H9 (cell line): Measurements from ENCODE around the gene COL23A1. TPM values are rescaled to one million over a fixed set of nuclear protein-coding genes. Genes with fewer than 3 reads are reported as not detected.

Source experiments
- DNase-seq: peaks from one replicate; pipeline ENCODE4 v3.0.0-alpha.2; 2017
- H2AFZ ChIP-seq: one replicate; pipeline ENCODE4 v1.6.1; 2013; ENCODE audit warnings: mild to moderate bottlenecking, low read length, control low read depth, moderate library complexity
- H2AK5ac ChIP-seq: 2 replicates; pipeline ENCODE4 v1.6.1; 2013; ENCODE audit warnings: low read length, control low read depth, mixed read lengths; ENCODE audit not compliant: insufficient read length
- H2BK120ac ChIP-seq: one replicate; pipeline ENCODE4 v1.6.1; 2013; ENCODE audit warnings: low read depth, mild to moderate bottlenecking, low read length, control low read depth, inconsistent platforms; ENCODE audit not compliant: poor library complexity, severe bottlenecking
- H2BK12ac ChIP-seq: 2 replicates; pipeline ENCODE4 v1.6.1; 2013; ENCODE audit warnings: low read length, control low read depth, mixed read lengths, low read depth; ENCODE audit not compliant: insufficient read length
- H2BK15ac ChIP-seq: 2 replicates; pipeline ENCODE4 v1.6.1; 2013; ENCODE audit warnings: low read depth, low read length, control low read depth
- H2BK20ac ChIP-seq: one replicate; pipeline ENCODE4 v1.6.1; 2013; ENCODE audit warnings: low read depth, mild to moderate bottlenecking, low read length, control low read depth, inconsistent platforms; ENCODE audit not compliant: poor library complexity, severe bottlenecking
- H2BK5ac ChIP-seq: 2 replicates; pipeline ENCODE4 v1.6.1; 2013; ENCODE audit warnings: low read length, control low read depth, mixed read lengths; ENCODE audit not compliant: insufficient read length
- H3K14ac ChIP-seq: 2 replicates; pipeline ENCODE4 v1.6.1; 2013; ENCODE audit warnings: low read length, control low read depth; ENCODE audit not compliant: insufficient read depth
- H3K18ac ChIP-seq: 2 replicates; pipeline ENCODE4 v1.6.1; 2013; ENCODE audit warnings: low read depth, mild to moderate bottlenecking, mixed read lengths, low read length, control low read depth; ENCODE audit not compliant: insufficient read length
- H3K23ac ChIP-seq: 2 replicates; pipeline ENCODE4 v1.6.1; 2013; ENCODE audit warnings: low read length, control low read depth, mixed read lengths, low read depth; ENCODE audit not compliant: insufficient read length
- H3K23me2 ChIP-seq: 2 replicates; pipeline ENCODE4 v1.6.1; 2013; ENCODE audit warnings: low read depth, mild to moderate bottlenecking, mixed read lengths, low read length, control low read depth; ENCODE audit not compliant: insufficient read length, poor library complexity, severe bottlenecking
- H3K27ac ChIP-seq: 2 replicates; pipeline ENCODE4 v1.5.1; 2013; ENCODE audit warnings: low read length, control low read depth, mixed read lengths, low read depth; ENCODE audit not compliant: insufficient read length
- H3K27me3 ChIP-seq: 2 replicates; pipeline ENCODE4 v1.6.1; 2013; ENCODE audit warnings: low read length, control low read depth, inconsistent platforms; ENCODE audit not compliant: insufficient read depth
- H3K4ac ChIP-seq: 2 replicates; pipeline ENCODE4 v1.6.1; 2013; ENCODE audit warnings: low read depth, mild to moderate bottlenecking, control low read depth, inconsistent platforms, low read length, moderate library complexity
- H3K4me1 ChIP-seq: 2 replicates; pipeline ENCODE4 v1.6.1; 2013; ENCODE audit warnings: low read length, control low read depth, inconsistent platforms; ENCODE audit not compliant: insufficient read depth
- H3K4me2 ChIP-seq: 2 replicates; pipeline ENCODE4 v1.6.1; 2013; ENCODE audit warnings: low read length, control low read depth, mixed read lengths; ENCODE audit not compliant: insufficient read length, insufficient read depth
- H3K56ac ChIP-seq: 2 replicates; pipeline ENCODE4 v1.6.1; 2013; ENCODE audit warnings: low read depth, mild to moderate bottlenecking, mixed read lengths, low read length, control low read depth; ENCODE audit not compliant: insufficient read length
- H3K79me1 ChIP-seq: 2 replicates; pipeline ENCODE4 v1.6.1; 2013; ENCODE audit warnings: low read depth, mild to moderate bottlenecking, moderate library complexity, low read length, control low read depth, inconsistent platforms; ENCODE audit not compliant: insufficient read depth, poor library complexity, severe bottlenecking
- H3K79me2 ChIP-seq: 2 replicates; pipeline ENCODE4 v1.6.1; 2013; ENCODE audit warnings: low read length, control low read depth, inconsistent platforms; ENCODE audit not compliant: insufficient read depth
- H3K9ac ChIP-seq: 2 replicates; pipeline ENCODE4 v1.6.1; 2013; ENCODE audit warnings: low read length, control low read depth, mixed read lengths; ENCODE audit not compliant: insufficient read length; ENCODE audit errors: extremely low read depth
- H3K9me3 ChIP-seq: one replicate; pipeline ENCODE4 v1.6.1; 2013; ENCODE audit warnings: low read depth, low read length, inconsistent platforms; ENCODE audit not compliant: control insufficient read depth
- H3T11ph ChIP-seq: one replicate; pipeline ENCODE4 v1.6.1; 2013; ENCODE audit warnings: mild to moderate bottlenecking, low read length, control low read depth, inconsistent platforms
- H4K20me1 ChIP-seq: one replicate; pipeline ENCODE4 v1.6.1; 2013; ENCODE audit not compliant: control insufficient read depth, insufficient read length, insufficient read depth
- H4K5ac ChIP-seq: 2 replicates; pipeline ENCODE4 v1.6.1; 2013; ENCODE audit warnings: low read depth, mild to moderate bottlenecking, mixed read lengths, low read length, control low read depth; ENCODE audit not compliant: insufficient read length
- H4K8ac ChIP-seq: replicated peaks from 2 replicates; pipeline ENCODE4 v1.6.1; 2013; ENCODE audit warnings: low read length, control low read depth, mixed read lengths, low read depth; ENCODE audit not compliant: insufficient read length
- H4K91ac ChIP-seq: 2 replicates; pipeline ENCODE4 v1.6.1; 2013; ENCODE audit warnings: low read depth, mild to moderate bottlenecking, moderate library complexity, mixed read lengths, low read length, control low read depth; ENCODE audit not compliant: insufficient read length
- H3K27ac Mint-ChIP-seq, 3 experiments: 2 replicates in 2 of 3; 3 replicates in 1 of 3; pipeline ENCODE4 v1.8.0; 2020 to 2021; ENCODE audit warnings: mixed read lengths in 3 of 3, mild to moderate bottlenecking in 1 of 3, moderate library complexity in 1 of 3
- H3K27me3 Mint-ChIP-seq: 2 replicates; pipeline ENCODE4 v1.8.0; 2021; ENCODE audit warnings: low read depth, mild to moderate bottlenecking, moderate library complexity, mixed read lengths
- H3K36me3 Mint-ChIP-seq, 3 experiments: 2 replicates in 2 of 3; 3 replicates in 1 of 3; pipeline ENCODE4 v1.8.0; 2020 to 2021; ENCODE audit warnings: low read depth in 3 of 3, mixed read lengths in 3 of 3; ENCODE audit not compliant: insufficient read depth in 1 of 3
- H3K4me1 Mint-ChIP-seq, 2 experiments: 2 replicates each; pipeline ENCODE4 v1.8.0; 2020; ENCODE audit warnings: mixed read lengths in 2 of 2
- H3K4me3 Mint-ChIP-seq, 2 experiments: 2 replicates in 1 of 2; 3 replicates in 1 of 2; pipeline ENCODE4 v1.8.0; 2020 to 2021; ENCODE audit warnings: mild to moderate bottlenecking in 2 of 2, mixed read lengths in 2 of 2, moderate library complexity in 1 of 2
- H3K9me3 Mint-ChIP-seq, 2 experiments: 2 replicates in 1 of 2; 3 replicates in 1 of 2; pipeline ENCODE4 v1.8.0; 2020; ENCODE audit warnings: mild to moderate bottlenecking in 2 of 2, mixed read lengths in 2 of 2, moderate library complexity in 1 of 2
- CTCF ChIP-seq: fragments of 200-600 bp; sonication (generic); conservative IDR thresholded peaks from 3 replicates; pipeline ENCODE4 v1.8.0; 2021; ENCODE audit warnings: antibody characterized with exemption, mild to moderate bottlenecking
- WGBS: extraction: QIAGEN DNeasy Blood & Tissue Kit; methylation state at CpG from one replicate; pipeline ENCODE4 v1.1.7; 2013; ENCODE audit warnings: missing lambda C conversion rate, low lambda C conversion rate, mixed read lengths; ENCODE audit not compliant: insufficient read length; ENCODE audit errors: extremely low coverage; 5-methylcytosine and 5-hydroxymethylcytosine counted together
- total RNA-seq: library from RNA; stranded (reverse); gene quantifications from 2 replicates; pipeline ENCODE4 v1.2.1, GENCODE V29; 2021

The COL23A1 gene
- total RNA-seq, 1 experiment from 2014 or later = 2.6 TPM

- Mint-ChIP-seq H3K9me3 (peaks cover 20 to 30% of the 10 kb centered on the region in 2 experiments), H3K4me1 (0 out of 4 replicates have a peak, but pooled peaks cover 3 to 8% of the 10 kb centered on the region in 2 experiments), H3K27ac (no peak overlapping the region), H3K27me3 (peaks cover 2% of the 10 kb centered on the region), H3K36me3 (peaks cover 7 to 17% (median 12%) of the 10 kb centered on the region in 3 experiments), H3K4me3 (no peak overlapping the region)
- H4K8ac ChIP-seq = no peak overlapping the region
- H2AFZ ChIP-seq = no peak overlapping the region
- no peak overlapping the region for H3K56ac ChIP-seq
- H3K79me2 ChIP-seq = no peaks in the 10 kb centered on the region
- DNase-seq = no peak
- H4K20me1 ChIP-seq = no peaks in the 10 kb centered on the region
- H3K18ac ChIP-seq = no peak overlapping the region
- H4K5ac ChIP-seq = no peak overlapping the region
- no peak for TF ChIP-seq CTCF
- H2AK5ac ChIP-seq = no peak overlapping the region
- H2BK5ac ChIP-seq = no peak overlapping the region
- H3K27me3 ChIP-seq = no peaks in the 10 kb centered on the region
- no peak overlapping the region for H4K91ac ChIP-seq
- H3K79me1 ChIP-seq = no peaks in the 10 kb centered on the region
- H3K9me3 ChIP-seq = no peaks in the 10 kb centered on the region
- no peak overlapping the region for H2BK20ac ChIP-seq
- WGBS = no CpG with 5 or more reads among the region's 13 CpGs
- H3K4me2 ChIP-seq = no peak overlapping the region
- no peak overlapping the region for H3K9ac ChIP-seq
- no peak overlapping the region for H2BK15ac ChIP-seq
- H3K23me2 ChIP-seq = no peaks in the 10 kb centered on the region
- no peak overlapping the region for H3K4ac ChIP-seq
- no peak overlapping the region for H2BK12ac ChIP-seq
- H2BK120ac ChIP-seq = no peak overlapping the region
- no peak overlapping the region for H3K23ac ChIP-seq
- no peaks in the 10 kb centered on the region for H3K4me1 ChIP-seq
- H3K27ac ChIP-seq = no peak overlapping the region
- H3K14ac ChIP-seq = no peak overlapping the region
- H3T11ph ChIP-seq = no peak overlapping the region
These were observed 84.4 kb downstream of the COL23A1 start for GRCh38 chr5:178505639-178506407.
